H9 (cell line): ENCODE results near the gene CAMKK1. TPM values are rescaled to one million over a fixed set of nuclear protein-coding genes. Genes with fewer than 3 reads are reported as not detected.

Experiments
- DNase-seq: peaks from one replicate; pipeline ENCODE4 v3.0.0-alpha.2; 2017
- H2AFZ ChIP-seq: one replicate; pipeline ENCODE4 v1.6.1; 2013; ENCODE audit warnings: mild to moderate bottlenecking, low read length, control low read depth, moderate library complexity
- H2AK5ac ChIP-seq: 2 replicates; pipeline ENCODE4 v1.6.1; 2013; ENCODE audit warnings: low read length, control low read depth, mixed read lengths; ENCODE audit not compliant: insufficient read length
- H2BK120ac ChIP-seq: one replicate; pipeline ENCODE4 v1.6.1; 2013; ENCODE audit warnings: low read depth, mild to moderate bottlenecking, low read length, control low read depth, inconsistent platforms; ENCODE audit not compliant: poor library complexity, severe bottlenecking
- H2BK12ac ChIP-seq: 2 replicates; pipeline ENCODE4 v1.6.1; 2013; ENCODE audit warnings: low read length, control low read depth, mixed read lengths, low read depth; ENCODE audit not compliant: insufficient read length
- H2BK15ac ChIP-seq: 2 replicates; pipeline ENCODE4 v1.6.1; 2013; ENCODE audit warnings: low read depth, low read length, control low read depth
- H2BK20ac ChIP-seq: one replicate; pipeline ENCODE4 v1.6.1; 2013; ENCODE audit warnings: low read depth, mild to moderate bottlenecking, low read length, control low read depth, inconsistent platforms; ENCODE audit not compliant: poor library complexity, severe bottlenecking
- H2BK5ac ChIP-seq: 2 replicates; pipeline ENCODE4 v1.6.1; 2013; ENCODE audit warnings: low read length, control low read depth, mixed read lengths; ENCODE audit not compliant: insufficient read length
- H3K14ac ChIP-seq: 2 replicates; pipeline ENCODE4 v1.6.1; 2013; ENCODE audit warnings: low read length, control low read depth; ENCODE audit not compliant: insufficient read depth
- H3K18ac ChIP-seq: 2 replicates; pipeline ENCODE4 v1.6.1; 2013; ENCODE audit warnings: low read depth, mild to moderate bottlenecking, mixed read lengths, low read length, control low read depth; ENCODE audit not compliant: insufficient read length
- H3K23ac ChIP-seq: 2 replicates; pipeline ENCODE4 v1.6.1; 2013; ENCODE audit warnings: low read length, control low read depth, mixed read lengths, low read depth; ENCODE audit not compliant: insufficient read length
- H3K23me2 ChIP-seq: 2 replicates; pipeline ENCODE4 v1.6.1; 2013; ENCODE audit warnings: low read depth, mild to moderate bottlenecking, mixed read lengths, low read length, control low read depth; ENCODE audit not compliant: insufficient read length, poor library complexity, severe bottlenecking
- H3K27ac ChIP-seq: 2 replicates; pipeline ENCODE4 v1.5.1; 2013; ENCODE audit warnings: low read length, control low read depth, mixed read lengths, low read depth; ENCODE audit not compliant: insufficient read length
- H3K27me3 ChIP-seq: 2 replicates; pipeline ENCODE4 v1.6.1; 2013; ENCODE audit warnings: low read length, control low read depth, inconsistent platforms; ENCODE audit not compliant: insufficient read depth
- H3K4ac ChIP-seq: 2 replicates; pipeline ENCODE4 v1.6.1; 2013; ENCODE audit warnings: low read depth, mild to moderate bottlenecking, control low read depth, inconsistent platforms, low read length, moderate library complexity
- H3K4me1 ChIP-seq: 2 replicates; pipeline ENCODE4 v1.6.1; 2013; ENCODE audit warnings: low read length, control low read depth, inconsistent platforms; ENCODE audit not compliant: insufficient read depth
- H3K4me2 ChIP-seq: 2 replicates; pipeline ENCODE4 v1.6.1; 2013; ENCODE audit warnings: low read length, control low read depth, mixed read lengths; ENCODE audit not compliant: insufficient read length, insufficient read depth
- H3K56ac ChIP-seq: 2 replicates; pipeline ENCODE4 v1.6.1; 2013; ENCODE audit warnings: low read depth, mild to moderate bottlenecking, mixed read lengths, low read length, control low read depth; ENCODE audit not compliant: insufficient read length
- H3K79me1 ChIP-seq: 2 replicates; pipeline ENCODE4 v1.6.1; 2013; ENCODE audit warnings: low read depth, mild to moderate bottlenecking, moderate library complexity, low read length, control low read depth, inconsistent platforms; ENCODE audit not compliant: insufficient read depth, poor library complexity, severe bottlenecking
- H3K79me2 ChIP-seq: 2 replicates; pipeline ENCODE4 v1.6.1; 2013; ENCODE audit warnings: low read length, control low read depth, inconsistent platforms; ENCODE audit not compliant: insufficient read depth
- H3K9ac ChIP-seq: 2 replicates; pipeline ENCODE4 v1.6.1; 2013; ENCODE audit warnings: low read length, control low read depth, mixed read lengths; ENCODE audit not compliant: insufficient read length; ENCODE audit errors: extremely low read depth
- H3K9me3 ChIP-seq: one replicate; pipeline ENCODE4 v1.6.1; 2013; ENCODE audit warnings: low read depth, low read length, inconsistent platforms; ENCODE audit not compliant: control insufficient read depth
- H3T11ph ChIP-seq: one replicate; pipeline ENCODE4 v1.6.1; 2013; ENCODE audit warnings: mild to moderate bottlenecking, low read length, control low read depth, inconsistent platforms
- H4K20me1 ChIP-seq: one replicate; pipeline ENCODE4 v1.6.1; 2013; ENCODE audit not compliant: control insufficient read depth, insufficient read length, insufficient read depth
- H4K5ac ChIP-seq: 2 replicates; pipeline ENCODE4 v1.6.1; 2013; ENCODE audit warnings: low read depth, mild to moderate bottlenecking, mixed read lengths, low read length, control low read depth; ENCODE audit not compliant: insufficient read length
- H4K8ac ChIP-seq: replicated peaks from 2 replicates; pipeline ENCODE4 v1.6.1; 2013; ENCODE audit warnings: low read length, control low read depth, mixed read lengths, low read depth; ENCODE audit not compliant: insufficient read length
- H4K91ac ChIP-seq: 2 replicates; pipeline ENCODE4 v1.6.1; 2013; ENCODE audit warnings: low read depth, mild to moderate bottlenecking, moderate library complexity, mixed read lengths, low read length, control low read depth; ENCODE audit not compliant: insufficient read length
- H3K27ac Mint-ChIP-seq, 3 experiments: 2 replicates in 2 of 3; 3 replicates in 1 of 3; pipeline ENCODE4 v1.8.0; 2020 to 2021; ENCODE audit warnings: mixed read lengths in 3 of 3, mild to moderate bottlenecking in 1 of 3, moderate library complexity in 1 of 3
- H3K27me3 Mint-ChIP-seq: 2 replicates; pipeline ENCODE4 v1.8.0; 2021; ENCODE audit warnings: low read depth, mild to moderate bottlenecking, moderate library complexity, mixed read lengths
- H3K36me3 Mint-ChIP-seq, 3 experiments: 2 replicates in 2 of 3; 3 replicates in 1 of 3; pipeline ENCODE4 v1.8.0; 2020 to 2021; ENCODE audit warnings: low read depth in 3 of 3, mixed read lengths in 3 of 3; ENCODE audit not compliant: insufficient read depth in 1 of 3
- H3K4me1 Mint-ChIP-seq, 2 experiments: 2 replicates each; pipeline ENCODE4 v1.8.0; 2020; ENCODE audit warnings: mixed read lengths in 2 of 2
- H3K4me3 Mint-ChIP-seq, 2 experiments: 2 replicates in 1 of 2; 3 replicates in 1 of 2; pipeline ENCODE4 v1.8.0; 2020 to 2021; ENCODE audit warnings: mild to moderate bottlenecking in 2 of 2, mixed read lengths in 2 of 2, moderate library complexity in 1 of 2
- H3K9me3 Mint-ChIP-seq, 2 experiments: 2 replicates in 1 of 2; 3 replicates in 1 of 2; pipeline ENCODE4 v1.8.0; 2020; ENCODE audit warnings: mild to moderate bottlenecking in 2 of 2, mixed read lengths in 2 of 2, moderate library complexity in 1 of 2
- CTCF ChIP-seq: fragments of 200-600 bp; sonication (generic); conservative IDR thresholded peaks from 3 replicates; pipeline ENCODE4 v1.8.0; 2021; ENCODE audit warnings: antibody characterized with exemption, mild to moderate bottlenecking
- WGBS: extraction: QIAGEN DNeasy Blood & Tissue Kit; methylation state at CpG from one replicate; pipeline ENCODE4 v1.1.7; 2013; ENCODE audit warnings: missing lambda C conversion rate, low lambda C conversion rate, mixed read lengths; ENCODE audit not compliant: insufficient read length; ENCODE audit errors: extremely low coverage; 5-methylcytosine and 5-hydroxymethylcytosine counted together
- total RNA-seq: library from RNA; stranded (reverse); gene quantifications from 2 replicates; pipeline ENCODE4 v1.2.1, GENCODE V29; 2021

The CAMKK1 gene
- total RNA-seq, 1 experiment from 2014 or later: 6.7 TPM

GRCh38 chr17:3903051-3903825, 10.4 kb upstream of the CAMKK1 start:
- no peak for TF ChIP-seq CTCF
- Histone ChIP-seq H4K20me1 (no peaks in the 10 kb centered on the region), H3K23me2 (no peaks in the 10 kb centered on the region), H4K91ac (no peak overlapping the region), H3K56ac (no peak overlapping the region), H4K8ac (no peak overlapping the region), H2BK15ac (0 out of 2 replicates have a peak overlapping the region, but pooled peaks have one; percentile 73), H2BK120ac (no peak overlapping the region), H3K27me3 (no peaks in the 10 kb centered on the region), H2BK20ac (no peak overlapping the region), H3K4me1 (no peaks in the 10 kb centered on the region; the same call in 1 of the 2 replicates), H3K4me2 (no peak overlapping the region), H3K18ac (no peak overlapping the region), H3K4ac (no peak overlapping the region), H3T11ph (no peak overlapping the region), H3K79me1 (no peaks in the 10 kb centered on the region), H2AK5ac (no peak overlapping the region), H3K14ac (peak overlapping the region; percentile 32; the same call in 1 of the 2 replicates), H3K9me3 (no peaks in the 10 kb centered on the region), H3K27ac (no peak overlapping the region), H2BK5ac (no peak overlapping the region), H4K5ac (no peak overlapping the region), H2BK12ac (no peak overlapping the region), H3K79me2 (no peaks in the 10 kb centered on the region), H2AFZ (no peak overlapping the region), H3K23ac (no peak overlapping the region), H3K9ac (no peak overlapping the region)
- Mint-ChIP-seq H3K4me3 (no peak overlapping the region), H3K27me3 (peaks cover 2% of the 10 kb centered on the region; the same call in 1 of the 2 replicates), H3K9me3 (no peaks in the 10 kb centered on the region), H3K36me3 (no peaks in the 10 kb centered on the region), H3K4me1 (peaks cover 15 to 18% of the 10 kb centered on the region in 2 experiments), H3K27ac (no peak overlapping the region)
- WGBS: no CpG with 5 or more reads among the region's 25 CpGs
- DNase-seq: no peak
